SU-DHL-6 (cell line): ENCODE measurements around the gene HIVEP1.

Source experiments
- CTCF ChIP-seq: fragments of 200-600 bp; sonication (generic); IDR thresholded peaks from one replicate; pipeline ENCODE4 v1.5.1; 2017; ENCODE audit warnings: antibody characterized with exemption, mild to moderate bottlenecking, low read length, moderate library complexity; ENCODE audit not compliant: insufficient read depth, poor library complexity, severe bottlenecking
- EZH2phosphoT487 ChIP-seq: fragments of 200-600 bp; sonication (generic), shearing (Covaris generic); conservative IDR thresholded peaks from 2 replicates; pipeline ENCODE4 v1.6.1; 2018; ENCODE audit warnings: mild to moderate bottlenecking, antibody characterized with exemption, low read length, moderate library complexity, mixed read lengths

DNA sequence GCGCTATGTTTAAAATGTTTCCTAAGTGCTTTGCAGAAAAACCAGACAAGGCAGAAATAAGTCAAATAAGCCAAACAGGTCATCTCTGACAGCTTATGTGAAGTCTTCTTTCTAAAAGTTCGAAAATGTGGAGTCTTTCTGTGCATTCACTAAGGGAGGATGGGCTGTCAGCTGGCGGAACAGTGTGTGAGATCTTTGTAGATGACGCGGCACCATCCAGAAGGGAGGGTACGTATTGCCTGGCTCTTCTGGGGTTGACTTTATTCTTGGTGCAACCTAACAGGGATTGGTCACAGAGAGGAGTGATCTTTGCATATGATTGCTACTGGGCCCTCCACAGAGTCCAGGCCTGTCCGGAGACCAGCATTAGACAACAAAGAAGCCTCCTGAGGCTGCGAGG, 163.5 kb downstream of the HIVEP1 start:
- no peak for TF ChIP-seq CTCF
- TF ChIP-seq EZH2phosphoT487, result no peak
